Activated CD8-positive, alpha-beta T cell treated with anti-CD3 and anti-CD28 coated beads for 36 hours (primary cell): ENCODE results near the gene E2F4. TPM values are rescaled to one million over a fixed set of nuclear protein-coding genes. Genes with fewer than 3 reads are reported as not detected.

Source experiments
- ATAC-seq: fragments of 200-7000 bp; cut with Tn5 transposase; one replicate; pipeline ENCODE4 v1.10.0; 2021; ENCODE audit warnings: mild to moderate bottlenecking, moderate library complexity
- CTCF ChIA-PET: fragments of 350-600 bp; sonication (Branson Sonifier 250); formaldehyde crosslinking; loops from one replicate; lab custom pipeline; 2021; ENCODE audit warnings: antibody characterized with exemption; lab: Charles Lee
- POLR2A ChIA-PET: fragments of 350-600 bp; sonication (Branson Sonifier 250); formaldehyde crosslinking; loops from one replicate; lab custom pipeline; 2021; ENCODE audit warnings: antibody characterized with exemption; lab: Charles Lee
- DNase-seq: peaks from one replicate; pipeline ENCODE4 v3.0.0-alpha.2; 2020
- H3K27ac Mint-ChIP-seq: one replicate; pipeline ENCODE4 v1.8.0; 2021; ENCODE audit warnings: mild to moderate bottlenecking, mixed read lengths
- H3K27me3 Mint-ChIP-seq: one replicate; pipeline ENCODE4 v1.8.0; 2021; ENCODE audit warnings: mixed read lengths
- H3K36me3 Mint-ChIP-seq: one replicate; pipeline ENCODE4 v1.8.0; 2021; ENCODE audit warnings: low read depth, mixed read lengths
- H3K4me1 Mint-ChIP-seq: one replicate; pipeline ENCODE4 v1.8.0; 2021; ENCODE audit warnings: low read depth, mixed read lengths
- H3K4me3 Mint-ChIP-seq: one replicate; pipeline ENCODE4 v1.8.0; 2021; ENCODE audit warnings: mild to moderate bottlenecking, moderate library complexity, mixed read lengths
- H3K9me3 Mint-ChIP-seq: one replicate; pipeline ENCODE4 v1.8.0; 2021; ENCODE audit warnings: mixed read lengths
- intact Hi-C: fragments of 100-400 bp; cut with micrococcal nuclease; formaldehyde crosslinking; loops from one replicate; pipeline ENCODE4 v1.10.0; 2022
- total RNA-seq, 2 experiments: library from RNA; stranded (reverse); gene quantifications; one replicate each; pipeline ENCODE4 v1.2.3, GENCODE V29; 2021
- TF ChIP-seq, protein P1 (sequence below): fragments of 200-600 bp; IDR thresholded peaks from one replicate; pipeline ENCODE4 v1.8.0; 2022; ENCODE audit warnings: antibody characterized with exemption, mild to moderate bottlenecking

E2F4 gene
- total RNA-seq, 2 experiments from 2014 or later, result 104 to 105 TPM

GRCh38 chr16:67185651-67186134, 6.3 kb upstream of the E2F4 start:
- H3K27ac Mint-ChIP-seq, result no peak overlapping the region
- H3K4me1 Mint-ChIP-seq, result peaks cover 10% of the 10 kb centered on the region
- ATAC-seq (no peak), DNase-seq (no peak)
- H3K27me3 Mint-ChIP-seq, result peaks cover 12% of the 10 kb centered on the region
- no peaks in the 10 kb centered on the region for H3K36me3 Mint-ChIP-seq
- ChIA-PET CTCF (interaction anchor here (0.6 to 7.1 kb wide), 29 partner anchors 8 to 245 kb away, joined by 3 to 71 read pairs (median 5); partner anchors contain the start of genes CES3, FBXL8, FHOD1 and NOL3), POLR2A (interaction anchor here (1.1 to 1.5 kb wide), 6 partner anchors 10 to 221 kb away, joined by 3 to 8 read pairs (median 5); partner anchors contain the start of genes FBXL8, PHAF1, TMEM208 and TRADD)
- H3K9me3 Mint-ChIP-seq, result no peaks in the 10 kb centered on the region
- TF ChIP-seq, protein P1, sequence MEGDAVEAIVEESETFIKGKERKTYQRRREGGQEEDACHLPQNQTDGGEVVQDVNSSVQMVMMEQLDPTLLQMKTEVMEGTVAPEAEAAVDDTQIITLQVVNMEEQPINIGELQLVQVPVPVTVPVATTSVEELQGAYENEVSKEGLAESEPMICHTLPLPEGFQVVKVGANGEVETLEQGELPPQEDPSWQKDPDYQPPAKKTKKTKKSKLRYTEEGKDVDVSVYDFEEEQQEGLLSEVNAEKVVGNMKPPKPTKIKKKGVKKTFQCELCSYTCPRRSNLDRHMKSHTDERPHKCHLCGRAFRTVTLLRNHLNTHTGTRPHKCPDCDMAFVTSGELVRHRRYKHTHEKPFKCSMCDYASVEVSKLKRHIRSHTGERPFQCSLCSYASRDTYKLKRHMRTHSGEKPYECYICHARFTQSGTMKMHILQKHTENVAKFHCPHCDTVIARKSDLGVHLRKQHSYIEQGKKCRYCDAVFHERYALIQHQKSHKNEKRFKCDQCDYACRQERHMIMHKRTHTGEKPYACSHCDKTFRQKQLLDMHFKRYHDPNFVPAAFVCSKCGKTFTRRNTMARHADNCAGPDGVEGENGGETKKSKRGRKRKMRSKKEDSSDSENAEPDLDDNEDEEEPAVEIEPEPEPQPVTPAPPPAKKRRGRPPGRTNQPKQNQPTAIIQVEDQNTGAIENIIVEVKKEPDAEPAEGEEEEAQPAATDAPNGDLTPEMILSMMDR, result no peak
- intact Hi-C loops, result loop anchor here (10.0 kb wide), 1 partner anchor 211 kb away; no protein-coding TSS in a partner anchor
- no peak overlapping the region for H3K4me3 Mint-ChIP-seq

DNA sequence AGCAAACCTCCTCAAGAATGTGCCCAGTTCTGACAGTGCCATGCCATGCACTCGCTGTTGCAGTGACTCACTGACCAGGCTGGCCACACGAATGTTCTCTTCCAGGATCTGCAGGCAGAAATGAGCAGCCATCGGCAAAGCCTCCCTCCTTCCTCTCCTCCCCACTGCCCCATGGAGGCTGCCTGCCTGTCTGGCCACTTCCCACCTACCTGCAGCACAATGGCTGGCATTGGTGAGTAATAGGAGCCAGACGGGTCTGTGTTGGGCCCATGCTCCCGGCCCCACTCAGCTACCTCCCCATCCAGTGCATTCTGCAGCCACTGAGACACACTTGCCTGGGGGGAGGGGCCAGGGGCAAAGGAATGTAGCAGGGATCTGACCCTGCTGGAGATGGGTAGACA, 5.4 kb upstream of the E2F4 start:
- POLR2A ChIA-PET, result interaction anchor here (0.8 to 1.3 kb wide), 2 partner anchors 58 to 158 kb away, joined by 4 read pairs; no protein-coding TSS in a partner anchor
- DNase-seq, result no peak
- Mint-ChIP-seq H3K36me3 (no peaks in the 10 kb centered on the region), H3K27ac (no peak overlapping the region), H3K4me3 (no peak overlapping the region), H3K4me1 (peaks cover 15% of the 10 kb centered on the region), H3K27me3 (peaks cover 12% of the 10 kb centered on the region), H3K9me3 (no peaks in the 10 kb centered on the region)
- intact Hi-C loops, result loop anchor here (10.0 kb wide), 1 partner anchor 212 kb away; no protein-coding TSS in a partner anchor
- no peak for ATAC-seq
- CTCF ChIA-PET, result interaction anchor here (1.6 to 7.1 kb wide), 6 partner anchors 21 to 234 kb away, joined by 3 to 71 read pairs (median 11); partner anchors contain the start of genes FBXL8 and TRADD
- TF ChIP-seq, protein P1, result no peak

GRCh38 chr16:67187175-67187890, 4.6 kb upstream of the E2F4 start:
- ChIA-PET CTCF (interaction anchor here (0.8 to 7.1 kb wide), 6 partner anchors 8 to 209 kb away, joined by 3 to 71 read pairs (median 4); no protein-coding TSS in a partner anchor), POLR2A (interaction anchor here (0.8 to 1.3 kb wide), 3 partner anchors 12 to 159 kb away, joined by 3 to 4 read pairs (median 4); no protein-coding TSS in a partner anchor)
- intact Hi-C loops, result loop anchor here (10.0 kb wide), 1 partner anchor 213 kb away; no protein-coding TSS in a partner anchor
- Mint-ChIP-seq H3K4me3 (no peak overlapping the region), H3K9me3 (no peaks in the 10 kb centered on the region), H3K4me1 (peaks cover 15% of the 10 kb centered on the region), H3K27me3 (peaks cover 12% of the 10 kb centered on the region), H3K27ac (no peak overlapping the region), H3K36me3 (no peaks in the 10 kb centered on the region)
- DNase-seq (no peak), ATAC-seq (no peak)
- TF ChIP-seq, protein P1, result no peak

- no peak for DNase-seq
- TF ChIP-seq, protein P1, result no peak
- ChIA-PET CTCF (interaction anchor here (1.3 to 1.9 kb wide), 4 partner anchors 9 to 170 kb away, joined by 3 to 6 read pairs (median 4); no protein-coding TSS in a partner anchor), POLR2A (interaction anchor here (0.6 kb wide), 1 partner anchor 154 kb away, joined by 3 read pairs; no protein-coding TSS in a partner anchor)
- ATAC-seq, result no peak
- no peak overlapping the region for H3K27ac Mint-ChIP-seq
- no peak overlapping the region for H3K4me3 Mint-ChIP-seq
- no peaks in the 10 kb centered on the region for H3K9me3 Mint-ChIP-seq
- H3K36me3 Mint-ChIP-seq, result peaks cover 10% of the 10 kb centered on the region
- H3K27me3 Mint-ChIP-seq, result peaks cover 12% of the 10 kb centered on the region
- peaks cover 23% of the 10 kb centered on the region for H3K4me1 Mint-ChIP-seq
- intact Hi-C loops, result loop anchor here (10.0 kb wide), 1 partner anchor 214 kb away; no protein-coding TSS in a partner anchor
These were observed 3.6 kb upstream of the E2F4 start for GRCh38 chr16:67188323-67188722.
